B cell (primary cell): ENCODE results near the gene HECTD3. TPM values are rescaled to one million over a fixed set of nuclear protein-coding genes. Genes with fewer than 3 reads are reported as not detected.

Experiments used
- ATAC-seq: fragments of 200-7000 bp; cut with Tn5 transposase; one replicate; pipeline ENCODE4 v1.10.0; 2021; ENCODE audit warnings: low read depth, mild to moderate bottlenecking, moderate number of reproducible peaks, moderate library complexity
- CTCF ChIA-PET: fragments of 350-600 bp; sonication (Branson Sonifier 250); formaldehyde crosslinking; loops from one replicate; lab custom pipeline; 2021; ENCODE audit warnings: antibody characterized with exemption, inconsistent platforms; lab: Charles Lee
- POLR2A ChIA-PET: fragments of 350-600 bp; sonication (Branson Sonifier 250); formaldehyde crosslinking; loops from one replicate; lab custom pipeline; 2021; ENCODE audit warnings: antibody characterized with exemption; lab: Charles Lee
- DNase-seq: peaks from one replicate; pipeline ENCODE4 v3.0.0; 2013
- H2AFZ ChIP-seq: 2 replicates; pipeline ENCODE4 v1.6.1; 2012; ENCODE audit warnings: mild to moderate bottlenecking, low read depth, low read length; ENCODE audit not compliant: insufficient read depth, poor library complexity, severe bottlenecking
- H3K27ac ChIP-seq, 2 donors: 1 replicate in 1 of 2; 2 replicates in 1 of 2; pipeline ENCODE4 v1.5.1; 2012 to 2013; ENCODE audit warnings: low read length in 2 of 2, mild to moderate bottlenecking in 2 of 2, moderate library complexity in 1 of 2
- H3K27me3 ChIP-seq, 4 experiments: fragments of 200-600 bp in 1 of 4; sonication (generic) in 1 of 4; replicated peaks in 1 of 4; 1 replicate in 2 of 4; 2 replicates in 2 of 4; pipeline versions ENCODE4 v1.6.1 to v1.7.0; 2013 to 2016; ENCODE audit warnings: low read length in 3 of 4, mild to moderate bottlenecking in 2 of 4, mixed read lengths in 1 of 4, moderate library complexity in 1 of 4; ENCODE audit not compliant: insufficient read depth in 4 of 4, control insufficient read depth in 3 of 4; ENCODE audit errors: control extremely low read depth in 1 of 4
- H3K36me3 ChIP-seq, 2 experiments: replicated peaks in 1 of 2; 1 replicate in 1 of 2; 2 replicates in 1 of 2; pipeline versions ENCODE4 v1.6.1 to v1.7.1; 2013; ENCODE audit warnings: low read length in 1 of 2; ENCODE audit not compliant: insufficient read depth in 2 of 2, control insufficient read depth in 1 of 2; ENCODE audit errors: control extremely low read depth in 1 of 2, extremely low read depth in 1 of 2
- H3K4me1 ChIP-seq, 2 donors: fragments of 200-600 bp in 1 of 2; sonication (generic) in 1 of 2; 1 replicate in 1 of 2; 2 replicates in 1 of 2; pipeline versions ENCODE4 v1.5.1 to v1.6.1; 2013 to 2017; ENCODE audit warnings: low read length in 2 of 2; ENCODE audit not compliant: control insufficient read depth in 2 of 2, insufficient read depth in 2 of 2
- H3K4me2 ChIP-seq: replicated peaks from 2 replicates; pipeline ENCODE3; 2012; ENCODE audit warnings: mild to moderate bottlenecking, low read depth, low read length; ENCODE audit not compliant: poor library complexity, severe bottlenecking
- H3K4me3 ChIP-seq, 5 experiments: fragments of 200-600 bp in 1 of 5; sonication (generic) in 1 of 5; 1 replicate in 3 of 5; 2 replicates in 2 of 5; pipeline versions ENCODE4 v1.5.1 to v1.7.0; 2011 to 2016; ENCODE audit warnings: low read length in 4 of 5, mild to moderate bottlenecking in 4 of 5, low read depth in 2 of 5, control low read depth in 1 of 5, moderate library complexity in 1 of 5; ENCODE audit not compliant: insufficient read depth in 1 of 5; ENCODE audit errors: control extremely low read depth in 1 of 5, extremely low read depth in 1 of 5
- H3K79me2 ChIP-seq: fragments of 200-600 bp; sonication (generic); one replicate; pipeline ENCODE4 v1.6.0; 2016; ENCODE audit warnings: low read length; ENCODE audit not compliant: control insufficient read depth, insufficient read depth
- H3K9ac ChIP-seq: fragments of 200-600 bp; sonication (generic); 2 replicates; pipeline ENCODE4 v1.6.1; 2017; ENCODE audit warnings: mild to moderate bottlenecking, low read length, moderate library complexity
- H3K9me3 ChIP-seq, 3 donors: one replicate each; pipeline versions ENCODE4 v1.6.1 to v1.7.1; 2013; ENCODE audit warnings: low read length in 2 of 3; ENCODE audit not compliant: control insufficient read depth in 2 of 3, insufficient read depth in 1 of 3; ENCODE audit errors: control extremely low read depth in 1 of 3
- H4K20me1 ChIP-seq: 2 replicates; pipeline ENCODE4 v1.6.0; 2012; ENCODE audit warnings: mild to moderate bottlenecking, low read length; ENCODE audit not compliant: insufficient read depth, control insufficient read depth, poor library complexity, severe bottlenecking
- H3K27ac Mint-ChIP-seq: one replicate; pipeline ENCODE4 v1.8.0; 2021; ENCODE audit warnings: mixed read lengths
- H3K27me3 Mint-ChIP-seq: one replicate; pipeline ENCODE4 v1.8.0; 2021; ENCODE audit warnings: mixed read lengths
- H3K4me1 Mint-ChIP-seq: one replicate; pipeline ENCODE4 v1.8.0; 2021; ENCODE audit warnings: mixed read lengths
- H3K4me3 Mint-ChIP-seq: one replicate; pipeline ENCODE4 v1.8.0; 2021; ENCODE audit warnings: mixed read lengths
- H3K9me3 Mint-ChIP-seq: one replicate; pipeline ENCODE4 v1.8.0; 2022; ENCODE audit warnings: mixed read lengths; ENCODE audit not compliant: insufficient read depth
- EZH2 ChIP-seq: IDR thresholded peaks from 2 replicates; pipeline ENCODE4 v1.6.1; 2012; ENCODE audit warnings: borderline replicate concordance, low read depth, mild to moderate bottlenecking, moderate library complexity, low read length; ENCODE audit not compliant: insufficient read depth, poor library complexity, severe bottlenecking
- WGBS: methylation state at CpG from one replicate; pipeline ENCODE4 v1.1.5; 2013; ENCODE audit warnings: missing lambda C conversion rate; ENCODE audit not compliant: insufficient coverage; 5-methylcytosine and 5-hydroxymethylcytosine counted together
- intact Hi-C: fragments of 100-400 bp; cut with micrococcal nuclease; formaldehyde crosslinking; loops from one replicate; pipeline ENCODE4 v1.10.0; 2022
- polyA plus RNA-seq: library from polyadenylated mRNA; depleted of rRNA; stranded (reverse); fragments of >200 nt; gene quantifications from 2 replicates; pipeline ENCODE4 v1.2.3, GENCODE V29; 2012
- total RNA-seq, 2 donors: library from RNA; stranded (reverse); fragments of 120-200 nt in 1 of 2; gene quantifications; 1 replicate in 1 of 2; 2 replicates in 1 of 2; pipeline versions ENCODE4 v1.2.3 to v1.2.4, GENCODE V29; 2013 to 2022
- TF ChIP-seq, protein P1 (sequence below): fragments of 200-600 bp; IDR thresholded peaks from one replicate; pipeline ENCODE4 v1.8.0; 2022; ENCODE audit warnings: antibody characterized with exemption, mild to moderate bottlenecking

Gene HECTD3
- total and polyA plus RNA-seq, 2 donors (not counting 1 experiment from before 2014, with no cell fraction given), result 44.5 to 66.8 TPM

DNA sequence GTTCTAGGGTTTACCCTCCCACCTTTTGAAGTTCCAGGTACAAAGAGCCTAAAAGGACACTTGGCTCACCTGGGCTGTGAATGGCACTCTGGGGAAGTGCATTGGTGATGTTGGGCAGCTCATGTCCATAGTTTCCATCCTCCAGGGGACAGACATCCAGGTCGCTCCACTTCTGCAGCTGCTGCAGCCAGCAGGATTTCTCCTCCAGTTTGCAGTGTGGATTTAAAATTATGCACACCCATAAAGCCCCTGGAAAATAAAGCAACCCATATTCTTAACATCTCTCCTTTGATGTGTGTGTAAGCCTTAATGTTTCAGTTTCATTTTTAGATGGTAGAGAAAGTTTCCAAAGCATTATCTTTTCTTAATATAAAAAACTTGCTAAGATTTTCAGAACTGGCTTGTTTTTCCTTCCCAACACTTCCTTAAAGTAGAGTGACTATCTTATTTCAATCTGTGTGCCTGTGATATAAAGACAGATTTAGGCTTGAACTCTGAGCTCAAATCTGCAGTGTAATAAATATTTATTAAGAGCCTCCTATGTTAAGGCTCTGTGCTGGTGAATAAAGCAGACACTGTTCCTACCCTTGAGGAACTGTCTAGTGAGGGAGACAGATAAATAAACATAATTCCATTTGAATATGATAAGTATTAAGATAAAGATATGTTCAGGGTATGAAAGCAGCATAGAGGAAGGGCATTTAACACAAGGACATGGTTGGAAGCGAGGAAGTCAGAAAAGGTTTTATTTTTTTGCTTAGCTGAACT, 40.1 kb upstream of the HECTD3 start:
- DNase-seq (peak; percentile 15), ATAC-seq (no peak)
- intact Hi-C loops, result loop anchor here (5.0 kb wide), 1 partner anchor 39 kb away; the partner anchor contains the start of genes HECTD3 and UROD
- Histone ChIP-seq H3K36me3 (no peaks in the 10 kb centered on the region), H3K79me2 (no peaks in the 10 kb centered on the region), H4K20me1 (no peaks in the 10 kb centered on the region), H3K4me2 (peak overlapping the region; percentile 73), H3K9me3 (no peaks in the 10 kb centered on the region), H2AFZ (peak overlapping the region; percentile 84), H3K4me3 (peak overlapping the region in 3 of 5 experiments; percentile 11 to 41 (median 24)), H3K4me1 (peaks cover 29 to 33% of the 10 kb centered on the region in 2 donors), H3K27ac (peak overlapping the region; percentile 18 to 80), H3K9ac (peak overlapping the region; percentile 48), H3K27me3 (no peaks in the 10 kb centered on the region)
- Mint-ChIP-seq H3K4me3 (peak overlapping the region; percentile 46), H3K9me3 (no peaks in the 10 kb centered on the region), H3K4me1 (peaks cover 26% of the 10 kb centered on the region), H3K27ac (peak overlapping the region; percentile 33), H3K27me3 (no peaks in the 10 kb centered on the region)
- ChIA-PET CTCF (interaction anchor here (0.8 to 2.2 kb wide), 4 partner anchors 33 to 136 kb away, joined by 3 to 6 read pairs (median 4); partner anchors contain the start of gene UROD), POLR2A (no interaction called here)
- 80% methylated on average over 1 of the region's 2 CpGs for WGBS
- no peak for TF ChIP-seq EZH2
- TF ChIP-seq, protein P1, sequence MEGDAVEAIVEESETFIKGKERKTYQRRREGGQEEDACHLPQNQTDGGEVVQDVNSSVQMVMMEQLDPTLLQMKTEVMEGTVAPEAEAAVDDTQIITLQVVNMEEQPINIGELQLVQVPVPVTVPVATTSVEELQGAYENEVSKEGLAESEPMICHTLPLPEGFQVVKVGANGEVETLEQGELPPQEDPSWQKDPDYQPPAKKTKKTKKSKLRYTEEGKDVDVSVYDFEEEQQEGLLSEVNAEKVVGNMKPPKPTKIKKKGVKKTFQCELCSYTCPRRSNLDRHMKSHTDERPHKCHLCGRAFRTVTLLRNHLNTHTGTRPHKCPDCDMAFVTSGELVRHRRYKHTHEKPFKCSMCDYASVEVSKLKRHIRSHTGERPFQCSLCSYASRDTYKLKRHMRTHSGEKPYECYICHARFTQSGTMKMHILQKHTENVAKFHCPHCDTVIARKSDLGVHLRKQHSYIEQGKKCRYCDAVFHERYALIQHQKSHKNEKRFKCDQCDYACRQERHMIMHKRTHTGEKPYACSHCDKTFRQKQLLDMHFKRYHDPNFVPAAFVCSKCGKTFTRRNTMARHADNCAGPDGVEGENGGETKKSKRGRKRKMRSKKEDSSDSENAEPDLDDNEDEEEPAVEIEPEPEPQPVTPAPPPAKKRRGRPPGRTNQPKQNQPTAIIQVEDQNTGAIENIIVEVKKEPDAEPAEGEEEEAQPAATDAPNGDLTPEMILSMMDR, result no peak

DNA sequence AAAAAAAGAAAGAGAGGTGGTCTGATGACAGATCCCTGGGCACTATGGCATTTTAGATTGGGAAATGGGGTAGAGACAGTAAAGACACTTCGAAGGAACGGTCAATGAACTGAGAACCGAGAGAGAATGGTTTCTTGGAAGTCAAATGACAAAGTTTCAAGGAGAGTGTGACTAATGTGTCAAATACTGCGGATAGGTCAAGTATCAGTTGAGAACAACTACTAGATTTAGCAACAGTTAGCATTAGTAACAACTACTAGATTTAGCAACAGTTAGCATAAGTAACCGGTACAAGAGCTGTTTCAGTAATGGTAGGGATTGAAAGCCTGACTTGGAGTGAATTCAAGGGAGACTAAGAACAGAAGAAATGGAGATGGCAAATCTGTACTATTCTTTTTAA, 35.9 kb upstream of the HECTD3 start:
- Histone ChIP-seq H3K9me3 (no peaks in the 10 kb centered on the region), H3K79me2 (no peaks in the 10 kb centered on the region), H3K27ac (no peak overlapping the region), H3K36me3 (no peaks in the 10 kb centered on the region), H3K4me1 (peaks cover 9 to 16% of the 10 kb centered on the region in 2 donors), H3K4me2 (no peak overlapping the region), H3K4me3 (no peak overlapping the region), H3K9ac (no peak overlapping the region), H3K27me3 (no peaks in the 10 kb centered on the region), H4K20me1 (no peaks in the 10 kb centered on the region), H2AFZ (no peak overlapping the region)
- ChIA-PET POLR2A (no interaction called here), CTCF (no interaction called here)
- DNase-seq, result no peak
- Mint-ChIP-seq H3K9me3 (no peaks in the 10 kb centered on the region), H3K27me3 (no peaks in the 10 kb centered on the region), H3K4me3 (no peak overlapping the region), H3K4me1 (peaks cover 14% of the 10 kb centered on the region), H3K27ac (no peak overlapping the region)
- intact Hi-C loops, result no loop called here
- WGBS, result 93% methylated on average over 2 of the region's 5 CpGs
- ATAC-seq, result no peak
- TF ChIP-seq, protein P1, result no peak
- TF ChIP-seq EZH2, result no peak
